ENCODE measurements around the gene ELP4. TPM values are rescaled to one million over a fixed set of nuclear protein-coding genes. Genes with fewer than 3 reads are reported as not detected.

The ELP4 gene
- total RNA-seq, 1 experiment from 2014 or later = 15.2 TPM

GRCh38 chr11:31820438-31820818, 310.9 kb downstream of the ELP4 start:
- no peak overlapping the region for H3K27ac ChIP-seq (ENCODE audit: insufficient read length, low read depth, low read length)
- no peak overlapping the region for H4K5ac ChIP-seq (ENCODE audit: insufficient read length, low read depth, low read length)
- peaks cover 28% of the 10 kb centered on the region for H3K23me2 ChIP-seq (ENCODE audit: insufficient read length, low read depth, low read length, poor library complexity, severe bottlenecking)
- H3K14ac ChIP-seq (ENCODE audit: insufficient read depth, low read length) = no peak overlapping the region
- no peaks in the 10 kb centered on the region; the same call in 1 of the 2 replicates for H3K4me1 ChIP-seq (ENCODE audit: insufficient read depth, low read length)
- no peak overlapping the region for H3K4ac ChIP-seq (ENCODE audit: low read depth, low read length)
- WGBS (ENCODE audit: extremely low coverage, insufficient read length, low lambda C conversion rate) = no CpG with 5 or more reads among the region's 15 CpGs
- DNase-seq = peak; percentile 69
- H2BK20ac ChIP-seq (ENCODE audit: low read depth, low read length, poor library complexity, severe bottlenecking) = no peak overlapping the region
- H2BK12ac ChIP-seq (ENCODE audit: insufficient read length, low read depth, low read length) = no peak overlapping the region
- H3K23ac ChIP-seq (ENCODE audit: insufficient read length, low read depth, low read length) = no peak overlapping the region
- TF ChIP-seq, protein P1, sequence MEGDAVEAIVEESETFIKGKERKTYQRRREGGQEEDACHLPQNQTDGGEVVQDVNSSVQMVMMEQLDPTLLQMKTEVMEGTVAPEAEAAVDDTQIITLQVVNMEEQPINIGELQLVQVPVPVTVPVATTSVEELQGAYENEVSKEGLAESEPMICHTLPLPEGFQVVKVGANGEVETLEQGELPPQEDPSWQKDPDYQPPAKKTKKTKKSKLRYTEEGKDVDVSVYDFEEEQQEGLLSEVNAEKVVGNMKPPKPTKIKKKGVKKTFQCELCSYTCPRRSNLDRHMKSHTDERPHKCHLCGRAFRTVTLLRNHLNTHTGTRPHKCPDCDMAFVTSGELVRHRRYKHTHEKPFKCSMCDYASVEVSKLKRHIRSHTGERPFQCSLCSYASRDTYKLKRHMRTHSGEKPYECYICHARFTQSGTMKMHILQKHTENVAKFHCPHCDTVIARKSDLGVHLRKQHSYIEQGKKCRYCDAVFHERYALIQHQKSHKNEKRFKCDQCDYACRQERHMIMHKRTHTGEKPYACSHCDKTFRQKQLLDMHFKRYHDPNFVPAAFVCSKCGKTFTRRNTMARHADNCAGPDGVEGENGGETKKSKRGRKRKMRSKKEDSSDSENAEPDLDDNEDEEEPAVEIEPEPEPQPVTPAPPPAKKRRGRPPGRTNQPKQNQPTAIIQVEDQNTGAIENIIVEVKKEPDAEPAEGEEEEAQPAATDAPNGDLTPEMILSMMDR (conservative IDR thresholded peaks at IDR 0.05) = no peak
- Mint-ChIP-seq H3K4me1 (peaks cover 48 to 72% of the 10 kb centered on the region in 2 experiments), H3K9me3 (peaks cover 0 to 8% of the 10 kb centered on the region in 2 experiments; a peak in 2 of 5 replicates), H3K27me3 (ENCODE audit: low read depth) (peaks cover 100% of the 10 kb centered on the region), H3K4me3 (peak overlapping the region; percentile 12 to 76; a peak in 4 of 5 replicates), H3K27ac (no peak overlapping the region), H3K36me3 (ENCODE audit: insufficient read depth in 1 of 3, low read depth in 3 of 3) (no peaks in the 10 kb centered on the region; a peak in 1 of 7 replicates)
- no peaks in the 10 kb centered on the region for H3K9me3 ChIP-seq (ENCODE audit: control insufficient read depth, low read depth, low read length)
- no peak overlapping the region for H2BK120ac ChIP-seq (ENCODE audit: low read depth, low read length, poor library complexity, severe bottlenecking)
- no peak overlapping the region for H3K18ac ChIP-seq (ENCODE audit: insufficient read length, low read depth, low read length)
- H4K20me1 ChIP-seq (ENCODE audit: control insufficient read depth, insufficient read depth, insufficient read length) = peaks cover 3% of the 10 kb centered on the region
- no peak overlapping the region for H2BK5ac ChIP-seq (ENCODE audit: insufficient read length, low read length)
- H3K79me1 ChIP-seq (ENCODE audit: insufficient read depth, low read depth, low read length, poor library complexity, severe bottlenecking) = no peaks in the 10 kb centered on the region
- H4K8ac ChIP-seq (replicated peaks; ENCODE audit: insufficient read length, low read depth, low read length) = no peak overlapping the region
- H2BK15ac ChIP-seq (ENCODE audit: low read depth, low read length) = no peak overlapping the region
- H2AK5ac ChIP-seq (ENCODE audit: insufficient read length, low read length) = no peak overlapping the region
- no peak overlapping the region for H3T11ph ChIP-seq (ENCODE audit: low read length)
- no peaks in the 10 kb centered on the region for H3K79me2 ChIP-seq (ENCODE audit: insufficient read depth, low read length)
- H2AFZ ChIP-seq (ENCODE audit: low read length) = no peak overlapping the region
- peak overlapping the region; percentile 69 for H3K4me2 ChIP-seq (ENCODE audit: insufficient read depth, insufficient read length, low read length)
- H3K9ac ChIP-seq (ENCODE audit: extremely low read depth, insufficient read length, low read length) = no peak overlapping the region
- peaks cover 84% of the 10 kb centered on the region for H3K27me3 ChIP-seq (ENCODE audit: insufficient read depth, low read length)
- H3K56ac ChIP-seq (ENCODE audit: insufficient read length, low read depth, low read length) = no peak overlapping the region
- H4K91ac ChIP-seq (ENCODE audit: insufficient read length, low read depth, low read length) = no peak overlapping the region

All from H9 (cell line).